Activated B cell treated with CpG ODN at 0.5 μM for 24 hours (primary cell): Measurements from ENCODE around the gene RELCH. TPM values are rescaled to one million over a fixed set of nuclear protein-coding genes. Genes with fewer than 3 reads are reported as not detected.
"Not testable (repeated sequence)": the region's sequence is repeated elsewhere in the genome, so short reads cannot be mapped to it uniquely, and the experiment has no call there.

Source experiments
- ATAC-seq: fragments of 200-7000 bp; cut with Tn5 transposase; one replicate; pipeline ENCODE4 v1.10.0; 2021; ENCODE audit warnings: low read depth, mild to moderate bottlenecking, moderate library complexity
- CTCF ChIA-PET: fragments of 350-600 bp; sonication (Branson Sonifier 250); formaldehyde crosslinking; loops from one replicate; lab custom pipeline; 2021; ENCODE audit warnings: antibody characterized with exemption; lab: Charles Lee
- POLR2A ChIA-PET: fragments of 350-600 bp; sonication (Branson Sonifier 250); formaldehyde crosslinking; loops from one replicate; lab custom pipeline; 2021; ENCODE audit warnings: antibody characterized with exemption; lab: Charles Lee
- DNase-seq: peaks from one replicate; pipeline ENCODE4 v3.0.0; 2022
- H3K27ac Mint-ChIP-seq: one replicate; pipeline ENCODE4 v1.8.0; 2020; ENCODE audit warnings: mixed read lengths
- H3K27me3 Mint-ChIP-seq: one replicate; pipeline ENCODE4 v1.8.0; 2021; ENCODE audit warnings: mixed read lengths
- H3K36me3 Mint-ChIP-seq: one replicate; pipeline ENCODE4 v1.8.0; 2021; ENCODE audit warnings: low read depth, mixed read lengths
- H3K4me1 Mint-ChIP-seq: one replicate; pipeline ENCODE4 v1.8.0; 2021; ENCODE audit warnings: mixed read lengths
- H3K4me3 Mint-ChIP-seq: one replicate; pipeline ENCODE4 v1.8.0; 2020; ENCODE audit warnings: mild to moderate bottlenecking, mixed read lengths
- H3K9me3 Mint-ChIP-seq: one replicate; pipeline ENCODE4 v1.8.0; 2020; ENCODE audit warnings: mixed read lengths
- CTCF ChIP-seq: fragments of 200-600 bp; IDR thresholded peaks from one replicate; pipeline ENCODE4 v1.8.0; 2022; ENCODE audit warnings: antibody characterized with exemption, mild to moderate bottlenecking
- intact Hi-C: fragments of 100-400 bp; cut with micrococcal nuclease; formaldehyde crosslinking; loops from one replicate; pipeline ENCODE4 v1.15.1; 2024
- total RNA-seq: library from RNA; stranded (reverse); gene quantifications from 2 replicates; pipeline ENCODE4 v1.2.3, GENCODE V29; 2022

Gene RELCH
- total RNA-seq, 1 donor from 2014 or later = 59.0 TPM

GRCh38 chr18:62165583-62165982 is 21.5 kb upstream of the RELCH start:
- Mint-ChIP-seq H3K4me3 (no peak overlapping the region), H3K9me3 (peaks cover 3% of the 10 kb centered on the region), H3K4me1 (peaks cover 9% of the 10 kb centered on the region), H3K27ac (no peak overlapping the region), H3K36me3 (peaks cover 21% of the 10 kb centered on the region), H3K27me3 (no peaks in the 10 kb centered on the region)
- POLR2A ChIA-PET = no interaction called here
- DNase-seq (no peak), ATAC-seq (no peak)
- intact Hi-C loops = no loop called here
- TF ChIP-seq CTCF = no peak
- CTCF ChIA-PET = no interaction called here

GRCh38 chr18:62166524-62166923 is 20.5 kb upstream of the RELCH start:
- intact Hi-C loops, H3K9me3 Mint-ChIP-seq, H3K27me3 Mint-ChIP-seq, H3K27ac Mint-ChIP-seq, CTCF ChIA-PET, ATAC-seq, POLR2A ChIA-PET, DNase-seq, H3K4me3 Mint-ChIP-seq, H3K4me1 Mint-ChIP-seq: not testable (repeated sequence)
- H3K36me3 Mint-ChIP-seq = peaks cover 16% of the 10 kb centered on the region

GRCh38 chr18:62170857-62171256 is 16.2 kb upstream of the RELCH start:
- no peak for DNase-seq
- TF ChIP-seq CTCF = no peak
- Mint-ChIP-seq H3K9me3 (peaks cover 3% of the 10 kb centered on the region), H3K4me3 (no peak overlapping the region), H3K36me3 (peaks cover 15% of the 10 kb centered on the region), H3K27ac (no peak overlapping the region), H3K27me3 (no peaks in the 10 kb centered on the region), H3K4me1 (peaks cover 3% of the 10 kb centered on the region)
- POLR2A ChIA-PET = no interaction called here
- CTCF ChIA-PET = no interaction called here
- ATAC-seq = no peak
- intact Hi-C loops = no loop called here

GRCh38 chr18:62172298-62172697 is 14.8 kb upstream of the RELCH start:
- Mint-ChIP-seq H3K27me3 (no peaks in the 10 kb centered on the region), H3K9me3 (no peaks in the 10 kb centered on the region), H3K27ac (no peak overlapping the region), H3K4me3 (no peak overlapping the region), H3K36me3 (peaks cover 5% of the 10 kb centered on the region), H3K4me1 (peaks cover 2% of the 10 kb centered on the region)
- ChIA-PET POLR2A (no interaction called here), CTCF (no interaction called here)
- no peak for DNase-seq
- ATAC-seq = no peak
- intact Hi-C loops = no loop called here
- no peak for TF ChIP-seq CTCF

- TF ChIP-seq CTCF = no peak
- Mint-ChIP-seq H3K27me3 (no peaks in the 10 kb centered on the region), H3K4me1 (peaks cover 8% of the 10 kb centered on the region), H3K36me3 (peaks cover 5% of the 10 kb centered on the region), H3K9me3 (no peaks in the 10 kb centered on the region), H3K27ac (no peak overlapping the region), H3K4me3 (no peak overlapping the region)
- ATAC-seq = no peak
- intact Hi-C loops = no loop called here
- CTCF ChIA-PET = no interaction called here
- no peak for DNase-seq
- POLR2A ChIA-PET = interaction anchor here (0.6 kb wide), 1 partner anchor 10 kb away, joined by 4 read pairs; no protein-coding TSS in a partner anchor
Observed at GRCh38 chr18:62175521-62175920, 11.5 kb upstream of the RELCH start.

- H3K4me1 Mint-ChIP-seq = peaks cover 8% of the 10 kb centered on the region
- H3K27ac Mint-ChIP-seq = no peak overlapping the region
- TF ChIP-seq CTCF = no peak
- no peak overlapping the region for H3K4me3 Mint-ChIP-seq
- H3K9me3 Mint-ChIP-seq = no peaks in the 10 kb centered on the region
- H3K27me3 Mint-ChIP-seq = no peaks in the 10 kb centered on the region
- H3K36me3 Mint-ChIP-seq = peaks cover 5% of the 10 kb centered on the region
- POLR2A ChIA-PET = no interaction called here
- intact Hi-C loops = no loop called here
- DNase-seq = no peak
- CTCF ChIA-PET = no interaction called here
- no peak for ATAC-seq
Observed at GRCh38 chr18:62177271-62177670, 9.8 kb upstream of the RELCH start.
